Mucosa of rectum (tissue), 2 donors: ENCODE data around the gene SMCHD1.
"Not testable (repeated sequence)": the region's sequence is repeated elsewhere in the genome, so short reads cannot be mapped to it uniquely, and the experiment has no call there.

Experiments used
- H3K27ac ChIP-seq, 2 donors: one replicate each; pipeline ENCODE4 v1.7.0; 2013; ENCODE audit warnings: inconsistent platforms in 2 of 2, low read depth in 2 of 2, low read length in 2 of 2
- H3K27me3 ChIP-seq, 2 donors: one replicate each; pipeline ENCODE4 v1.7.0; 2013; ENCODE audit warnings: low read length in 2 of 2; ENCODE audit not compliant: control insufficient read depth in 2 of 2, insufficient read depth in 2 of 2
- H3K36me3 ChIP-seq, 2 donors: one replicate each; pipeline ENCODE4 v1.7.0; 2013; ENCODE audit warnings: low read length in 2 of 2; ENCODE audit not compliant: control insufficient read depth in 2 of 2, insufficient read depth in 2 of 2
- H3K4me1 ChIP-seq, 2 donors: one replicate each; pipeline ENCODE4 v1.7.0; 2013; ENCODE audit warnings: low read length in 2 of 2, mild to moderate bottlenecking in 1 of 2; ENCODE audit not compliant: control insufficient read depth in 2 of 2, insufficient read depth in 2 of 2
- H3K4me3 ChIP-seq, 2 donors: one replicate each; pipeline ENCODE4 v1.7.0; 2013; ENCODE audit warnings: low read length in 2 of 2
- H3K9ac ChIP-seq, 2 donors: one replicate each; pipeline ENCODE4 v1.7.0; 2013; ENCODE audit warnings: low read length in 2 of 2, low read depth in 1 of 2, mild to moderate bottlenecking in 1 of 2
- H3K9me3 ChIP-seq, 2 donors: one replicate each; pipeline ENCODE4 v1.7.0; 2013; ENCODE audit warnings: low read length in 2 of 2; ENCODE audit not compliant: control insufficient read depth in 2 of 2
- donor health status: healthy.
- donor health status: Normal muscosa, but diverticular disease.

SMCHD1 gene

DNA sequence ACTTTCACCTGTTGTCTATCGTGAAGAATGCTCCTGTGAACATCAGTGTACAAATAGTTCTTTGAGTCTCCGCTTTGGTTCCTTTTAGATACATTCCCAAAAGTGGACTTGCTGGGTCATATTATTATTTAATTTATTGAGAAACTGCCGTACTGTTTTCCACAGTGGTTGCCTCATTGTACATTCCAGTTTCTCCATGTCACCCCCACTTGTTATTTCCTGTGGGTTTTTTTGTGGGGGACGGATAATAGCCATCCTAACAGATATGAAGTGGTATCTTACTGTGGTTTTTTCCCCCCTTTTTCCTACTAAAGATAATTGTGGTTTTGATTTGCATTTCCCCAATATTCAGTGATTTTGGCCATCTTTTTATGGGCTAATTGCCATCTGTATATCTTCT is 53.8 kb downstream of the SMCHD1 start:
- Histone ChIP-seq H3K9ac (no peak overlapping the region), H3K4me3 (no peak overlapping the region), H3K27ac (no peak overlapping the region)

DNA sequence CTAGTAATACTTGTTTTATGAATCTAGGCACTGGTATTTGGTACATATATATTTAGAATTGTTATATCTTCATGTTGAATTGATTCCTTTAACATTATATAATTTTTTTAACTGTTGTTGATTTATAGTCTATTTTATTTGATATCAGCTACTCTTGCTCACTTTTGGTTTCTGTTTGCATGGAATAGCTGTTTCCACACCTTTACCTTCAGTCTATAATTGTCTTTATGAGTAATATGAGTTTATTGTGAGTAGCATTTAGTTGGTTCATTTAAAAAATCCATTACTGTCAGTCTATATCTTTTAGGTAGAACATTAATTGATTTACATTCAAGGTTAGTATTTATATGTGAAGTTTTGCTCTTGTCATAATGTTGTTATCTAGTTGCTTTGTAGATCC is 58.6 kb downstream of the SMCHD1 start:
- H3K36me3 ChIP-seq: peaks cover 45 to 71% of the 10 kb centered on the region in 2 donors
- H3K9ac ChIP-seq: no peak overlapping the region
- H3K27ac ChIP-seq: no peak overlapping the region
- no peaks in the 10 kb centered on the region for H3K27me3 ChIP-seq
- no peaks in the 10 kb centered on the region for H3K9me3 ChIP-seq
- no peak overlapping the region for H3K4me3 ChIP-seq
- peaks cover 3% of the 10 kb centered on the region in 2 donors for H3K4me1 ChIP-seq

More for the DNA sequence above, 53.8 kb downstream of the SMCHD1 start:
- Histone ChIP-seq H3K4me1 (peaks cover under 1 to 3% of the 10 kb centered on the region in 2 donors), H3K27me3 (no peaks in the 10 kb centered on the region), H3K9me3 (no peaks in the 10 kb centered on the region), H3K36me3 (peaks cover 60 to 66% of the 10 kb centered on the region in 2 donors)

DNA sequence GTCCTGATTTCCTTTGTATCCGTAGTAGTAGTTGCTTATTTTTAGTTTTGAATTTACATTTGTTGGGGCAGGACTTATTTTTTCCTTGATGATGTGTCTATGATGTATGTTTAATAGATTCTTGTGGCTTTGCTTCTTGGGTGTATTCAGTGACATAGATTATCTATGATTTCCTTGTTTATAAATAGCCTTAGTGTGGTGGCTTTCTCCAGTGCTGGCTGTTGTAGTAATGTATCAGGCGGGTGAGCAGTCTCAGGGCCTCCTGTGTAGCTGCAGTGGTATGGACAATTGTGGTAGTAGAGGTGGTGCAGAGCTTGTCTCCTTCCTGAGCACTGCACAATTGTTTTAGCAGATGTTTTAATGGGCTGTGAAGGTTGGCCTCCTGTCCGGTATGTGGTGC is 60.5 kb downstream of the SMCHD1 start:
- no peaks in the 10 kb centered on the region for H3K27me3 ChIP-seq
- no peak overlapping the region for H3K9ac ChIP-seq
- H3K36me3 ChIP-seq: peaks cover 40 to 73% of the 10 kb centered on the region in 2 donors
- H3K9me3 ChIP-seq: no peaks in the 10 kb centered on the region
- H3K27ac ChIP-seq: no peak overlapping the region
- H3K4me1 ChIP-seq: peaks cover 3% of the 10 kb centered on the region in 2 donors
- no peak overlapping the region for H3K4me3 ChIP-seq

DNA sequence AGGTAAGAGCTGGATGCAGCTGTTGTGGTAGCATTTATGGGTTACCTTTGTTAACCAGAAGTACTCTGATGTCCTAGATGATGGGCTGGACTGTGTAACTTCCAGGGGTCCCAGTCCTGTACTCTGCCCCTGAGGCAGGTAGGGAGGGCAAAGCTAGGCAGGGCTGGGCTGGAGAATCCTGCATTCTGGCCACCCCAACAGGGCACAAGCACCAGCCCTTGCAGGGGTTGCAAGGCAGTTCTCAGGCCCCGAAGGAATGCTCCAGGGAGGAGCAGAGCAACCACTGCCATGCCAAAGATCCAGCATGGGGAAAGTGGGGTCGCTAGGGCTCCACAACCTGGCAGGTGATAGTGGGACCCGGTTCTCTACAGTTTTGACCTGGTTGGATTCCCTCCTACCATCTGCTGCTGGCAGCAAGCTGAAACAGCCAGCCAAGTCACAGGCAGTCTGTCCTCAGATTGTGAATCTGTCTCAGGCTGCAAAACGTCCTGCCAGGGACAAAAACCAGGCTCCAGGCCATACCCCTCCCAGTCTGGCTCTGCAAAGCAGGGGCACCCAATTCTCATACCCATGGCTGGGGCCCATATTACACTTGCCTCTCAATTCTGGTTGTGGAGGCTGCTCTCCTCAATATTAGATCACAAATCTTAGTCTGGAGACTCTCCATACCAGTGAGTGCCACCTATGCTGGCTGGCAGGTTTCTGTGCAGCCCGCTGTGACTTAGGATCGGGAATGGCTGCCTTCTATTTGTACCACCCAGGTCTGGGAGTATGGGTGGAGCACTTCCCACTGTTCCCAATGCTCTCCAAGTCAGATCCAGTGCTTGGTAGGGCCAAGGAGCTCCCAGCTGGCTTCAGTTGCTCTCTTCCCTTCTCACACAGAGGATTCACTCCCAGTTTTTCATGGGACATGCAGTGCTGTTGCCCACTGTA is 61.1 kb downstream of the SMCHD1 start:
- Histone ChIP-seq H3K9ac (no peak overlapping the region), H3K27ac (peak overlapping the region in 1 of 2 donors; percentile 9), H3K9me3 (no peaks in the 10 kb centered on the region), H3K4me3 (no peak overlapping the region), H3K4me1 (peaks cover 3% of the 10 kb centered on the region in 2 donors), H3K27me3 (no peaks in the 10 kb centered on the region), H3K36me3 (peaks cover 44 to 75% of the 10 kb centered on the region in 2 donors)

DNA sequence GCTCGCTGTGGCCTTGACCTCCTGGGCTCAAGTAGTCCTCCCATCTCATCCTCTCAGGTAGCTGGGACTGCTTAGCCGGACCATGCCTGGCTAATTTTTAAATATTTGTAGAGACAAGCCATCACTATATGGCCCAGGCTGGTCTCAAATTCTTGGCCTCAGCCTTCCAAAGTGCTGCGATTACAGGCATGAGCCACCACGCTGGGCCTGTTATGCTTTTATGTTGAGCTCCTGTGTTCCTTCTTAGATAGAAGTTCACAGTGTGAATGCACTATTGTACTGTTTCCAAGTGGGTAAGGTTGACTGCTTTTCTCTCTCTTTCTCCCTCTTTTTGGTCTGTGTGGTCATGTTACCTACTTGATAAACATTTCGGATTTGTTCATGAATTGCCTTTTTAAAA is 61.9 kb downstream of the SMCHD1 start:
- peaks cover 45 to 74% of the 10 kb centered on the region in 2 donors for H3K36me3 ChIP-seq
- H3K4me3 ChIP-seq: no peak overlapping the region
- H3K9ac ChIP-seq: no peak overlapping the region
- H3K4me1 ChIP-seq: peaks cover 3% of the 10 kb centered on the region in 2 donors
- no peaks in the 10 kb centered on the region for H3K27me3 ChIP-seq
- no peaks in the 10 kb centered on the region for H3K9me3 ChIP-seq
- H3K27ac ChIP-seq: no peak overlapping the region

DNA sequence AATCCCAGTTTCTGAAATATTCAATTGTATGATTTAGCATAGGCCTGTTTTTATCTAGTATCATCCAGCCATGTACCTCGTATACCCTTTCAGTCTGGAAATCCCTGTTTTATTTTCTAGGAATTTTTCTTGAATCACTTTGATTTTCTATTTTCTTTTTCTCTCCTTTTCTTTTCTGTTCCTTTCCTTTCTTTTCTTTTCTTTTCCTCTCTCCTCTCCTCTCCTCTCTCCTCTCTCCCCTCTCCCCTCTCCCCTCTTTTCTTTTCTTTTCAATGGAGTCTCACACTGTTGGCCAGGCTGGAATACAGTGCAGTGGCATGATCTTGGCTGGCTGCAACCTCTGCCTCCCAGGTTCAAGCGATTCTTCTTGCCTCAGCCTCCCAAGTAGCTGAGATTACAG is 63.5 kb downstream of the SMCHD1 start:
- no peaks in the 10 kb centered on the region for H3K27me3 ChIP-seq
- H3K4me3 ChIP-seq: no peak overlapping the region
- peaks cover 0 to 3% of the 10 kb centered on the region in 2 donors for H3K4me1 ChIP-seq
- peaks cover 48 to 77% of the 10 kb centered on the region in 2 donors for H3K36me3 ChIP-seq
- no peaks in the 10 kb centered on the region for H3K9me3 ChIP-seq
- no peak overlapping the region for H3K9ac ChIP-seq
- no peak overlapping the region for H3K27ac ChIP-seq

DNA sequence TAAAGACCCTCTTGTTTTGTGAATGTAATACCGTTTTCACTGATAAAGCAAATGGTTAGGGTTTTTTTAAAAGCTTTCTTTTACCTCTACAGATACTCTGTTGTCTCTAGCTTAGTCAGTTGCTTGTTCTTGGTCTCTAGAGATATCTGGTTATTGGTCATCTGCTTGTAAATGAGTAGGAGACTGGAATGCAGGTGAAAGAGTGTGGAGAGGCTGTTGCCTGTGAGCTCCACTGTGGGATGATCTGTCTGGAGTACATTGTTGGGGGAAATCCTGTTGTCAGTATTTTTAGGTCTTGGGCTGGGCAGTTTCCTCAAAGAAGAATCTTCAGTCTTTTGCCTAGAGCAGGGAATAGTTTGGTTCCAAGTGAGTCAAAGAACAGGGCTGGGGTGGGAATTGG is 67.7 kb downstream of the SMCHD1 start:
- H3K27me3 ChIP-seq: no peaks in the 10 kb centered on the region
- H3K4me3 ChIP-seq: no peak overlapping the region
- H3K27ac ChIP-seq: no peak overlapping the region
- no peak overlapping the region for H3K9ac ChIP-seq
- no peaks in the 10 kb centered on the region for H3K4me1 ChIP-seq
- H3K9me3 ChIP-seq: no peaks in the 10 kb centered on the region
- H3K36me3 ChIP-seq: peaks cover 46 to 66% of the 10 kb centered on the region in 2 donors

DNA sequence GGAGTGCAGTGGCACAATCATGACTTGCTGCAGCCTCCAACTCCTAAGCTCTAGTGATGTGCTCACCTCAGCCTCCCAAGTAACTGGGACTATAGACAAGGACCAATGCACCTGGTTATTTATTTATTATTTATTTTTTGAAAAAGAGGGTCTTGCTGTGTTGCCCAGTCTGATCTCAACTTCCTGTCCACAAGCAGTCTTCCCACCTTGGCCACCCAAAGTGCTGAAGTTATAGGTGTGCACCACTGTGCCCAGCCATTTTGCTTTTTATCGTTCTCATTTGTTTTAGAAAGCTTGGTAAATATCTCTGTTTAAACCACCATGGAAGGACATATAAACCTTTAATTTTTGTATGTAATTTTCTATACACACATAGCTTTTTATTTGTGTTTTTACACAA is 74.2 kb downstream of the SMCHD1 start:
- Histone ChIP-seq H3K27ac (no peak overlapping the region), H3K27me3 (no peaks in the 10 kb centered on the region), H3K9ac (no peak overlapping the region), H3K4me3 (no peak overlapping the region), H3K9me3 (no peaks in the 10 kb centered on the region), H3K4me1 (no peaks in the 10 kb centered on the region), H3K36me3 (peaks cover 50 to 68% of the 10 kb centered on the region in 2 donors)

DNA sequence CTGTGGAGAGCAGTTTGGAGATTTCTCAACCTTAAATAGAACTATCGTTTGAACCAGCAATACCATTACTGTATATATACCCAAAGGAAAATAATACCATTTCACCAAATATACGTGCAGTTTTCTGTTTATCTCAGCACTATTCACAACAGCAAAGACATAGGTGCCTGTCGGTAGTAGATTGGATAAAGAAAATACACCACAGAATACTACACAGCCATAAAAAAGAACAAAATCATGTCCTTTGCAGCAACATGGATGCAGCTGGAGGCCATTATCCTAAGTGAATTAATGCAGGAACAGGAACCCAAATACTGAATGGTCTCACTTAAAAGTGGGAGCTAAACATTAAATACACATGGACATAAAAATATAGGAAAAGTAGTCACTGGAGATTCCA is 81.3 kb downstream of the SMCHD1 start:
- H3K27me3 ChIP-seq: no peaks in the 10 kb centered on the region
- no peak overlapping the region for H3K4me3 ChIP-seq
- peaks cover 67 to 68% of the 10 kb centered on the region in 2 donors for H3K36me3 ChIP-seq
- H3K27ac ChIP-seq: no peak overlapping the region
- H3K9ac ChIP-seq: no peak overlapping the region
- H3K4me1 ChIP-seq: no peaks in the 10 kb centered on the region
- H3K9me3 ChIP-seq: no peaks in the 10 kb centered on the region

DNA sequence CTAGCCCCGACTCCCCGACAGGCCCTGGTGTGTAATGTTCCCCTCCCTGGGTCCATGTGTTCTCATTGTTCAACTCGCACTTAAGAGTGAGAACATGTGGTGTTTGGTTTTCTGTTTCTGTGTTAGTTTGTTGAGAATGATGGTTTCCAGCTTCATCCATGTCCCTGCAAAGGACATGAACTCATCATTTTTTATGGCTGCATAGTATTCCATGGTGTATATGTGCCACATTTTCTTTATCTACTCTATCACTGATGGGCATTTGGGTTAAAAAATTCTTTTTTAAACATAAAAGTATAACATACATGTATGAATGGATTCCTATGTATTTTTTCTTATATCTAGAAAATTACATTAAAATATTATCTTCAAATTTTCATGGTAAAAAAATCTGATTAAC is 84.6 kb downstream of the SMCHD1 start:
- not testable (repeated sequence) for H3K27me3 ChIP-seq, H3K4me1 ChIP-seq, H3K9me3 ChIP-seq, H3K4me3 ChIP-seq, H3K27ac ChIP-seq, H3K9ac ChIP-seq
- peaks cover 52 to 53% of the 10 kb centered on the region in 2 donors for H3K36me3 ChIP-seq
